HG03196 (cell line): ENCODE data around the gene ATP2B3.

Experiments
- ATAC-seq: cut with Tn5 transposase; IDR thresholded peaks from one replicate; pipeline ENCODE4 v1.9.1; 2021; ENCODE audit not compliant: unreplicated experiment

The ATP2B3 gene

GRCh38 chrX:153530411-153531129 is 13.1 kb downstream of the ATP2B3 start:
- no peak for ATAC-seq

- ATAC-seq: no peak
Observed at GRCh38 chrX:153533091-153533490, 15.6 kb downstream of the ATP2B3 start.

GRCh38 chrX:153537080-153537479 is 19.6 kb downstream of the ATP2B3 start:
- ATAC-seq: no peak

GRCh38 chrX:153537526-153538295 is 20.3 kb downstream of the ATP2B3 start:
- no peak for ATAC-seq

- ATAC-seq: no peak
Observed at GRCh38 chrX:153538424-153538823, 21.0 kb downstream of the ATP2B3 start.

GRCh38 chrX:153539171-153539978 is 21.9 kb downstream of the ATP2B3 start:
- ATAC-seq: no peak

- ATAC-seq: no peak
Observed at GRCh38 chrX:153539979-153540358, 22.5 kb downstream of the ATP2B3 start.

- ATAC-seq: no peak
Observed at GRCh38 chrX:153544727-153545126, 27.3 kb downstream of the ATP2B3 start.

GRCh38 chrX:153546386-153546785 is 28.9 kb downstream of the ATP2B3 start:
- ATAC-seq: no peak

GRCh38 chrX:153547195-153547594 is 29.8 kb downstream of the ATP2B3 start:
- no peak for ATAC-seq

GRCh38 chrX:153549231-153549630 is 31.8 kb downstream of the ATP2B3 start:
- no peak for ATAC-seq

GRCh38 chrX:153549807-153550206 is 32.4 kb downstream of the ATP2B3 start:
- no peak for ATAC-seq

- ATAC-seq: no peak
Observed at GRCh38 chrX:153551135-153551534, 33.7 kb downstream of the ATP2B3 start.

- ATAC-seq: no peak
Observed at GRCh38 chrX:153554519-153555167, 37.2 kb downstream of the ATP2B3 start.

GRCh38 chrX:153556767-153557166 is 39.3 kb downstream of the ATP2B3 start:
- no peak for ATAC-seq

GRCh38 chrX:153557618-153558355 is 40.3 kb downstream of the ATP2B3 start:
- ATAC-seq: no peak

- ATAC-seq: no peak
Observed at GRCh38 chrX:153560000-153560399, 42.6 kb downstream of the ATP2B3 start.

- no peak for ATAC-seq
Observed at GRCh38 chrX:153560466-153560865, 43.0 kb downstream of the ATP2B3 start.

GRCh38 chrX:153561337-153561736 is 43.9 kb downstream of the ATP2B3 start:
- ATAC-seq: no peak

- no peak for ATAC-seq
Observed at GRCh38 chrX:153562546-153562945, 45.1 kb downstream of the ATP2B3 start.
